ELR (cell line): Measurements from ENCODE around the gene USP30.

Experiments
- DNase-seq: peaks from one replicate; pipeline ENCODE4 v3.0.0-alpha.2; 2015; ENCODE audit warnings: low read depth

USP30 gene

DNA sequence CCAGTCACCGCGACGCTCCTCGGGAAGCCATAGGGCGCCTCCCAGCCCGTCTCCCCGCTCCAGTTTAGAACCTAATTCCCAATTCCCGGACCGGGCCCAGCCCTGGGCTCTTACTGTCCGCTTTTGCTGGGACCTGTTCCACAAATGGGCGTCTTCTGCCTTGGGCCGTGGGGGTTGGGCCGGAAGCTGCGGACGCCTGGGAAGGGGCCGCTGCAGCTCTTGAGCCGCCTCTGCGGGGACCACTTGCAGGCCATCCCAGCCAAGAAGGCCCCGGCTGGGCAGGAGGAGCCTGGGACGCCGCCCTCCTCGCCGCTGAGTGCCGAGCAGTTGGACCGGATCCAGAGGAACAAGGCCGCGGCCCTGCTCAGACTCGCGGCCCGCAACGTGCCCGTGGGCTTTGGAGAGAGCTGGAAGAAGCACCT, 45.8 kb downstream of the USP30 start:
- DNase-seq: peak; percentile 63

DNA sequence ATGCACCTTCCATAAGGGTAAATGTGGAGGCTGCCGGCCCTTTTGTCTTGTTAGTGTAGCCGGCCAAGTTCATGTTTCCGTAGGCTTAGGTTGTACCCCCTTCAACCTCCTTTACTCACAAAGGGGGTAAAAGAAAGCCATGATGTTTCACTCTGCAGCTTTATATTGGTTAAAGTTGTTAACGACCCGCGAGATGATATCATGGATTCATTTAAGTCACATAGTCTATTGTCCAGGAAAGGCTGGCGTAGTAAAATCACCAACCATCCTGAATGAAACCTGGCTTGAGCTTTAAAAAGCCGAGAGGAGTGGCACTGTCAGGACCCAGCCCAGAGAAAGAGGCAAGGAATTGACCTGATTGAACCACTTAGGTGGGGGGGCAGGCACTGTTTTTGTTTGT, 46.3 kb downstream of the USP30 start:
- DNase-seq: no peak

DNA sequence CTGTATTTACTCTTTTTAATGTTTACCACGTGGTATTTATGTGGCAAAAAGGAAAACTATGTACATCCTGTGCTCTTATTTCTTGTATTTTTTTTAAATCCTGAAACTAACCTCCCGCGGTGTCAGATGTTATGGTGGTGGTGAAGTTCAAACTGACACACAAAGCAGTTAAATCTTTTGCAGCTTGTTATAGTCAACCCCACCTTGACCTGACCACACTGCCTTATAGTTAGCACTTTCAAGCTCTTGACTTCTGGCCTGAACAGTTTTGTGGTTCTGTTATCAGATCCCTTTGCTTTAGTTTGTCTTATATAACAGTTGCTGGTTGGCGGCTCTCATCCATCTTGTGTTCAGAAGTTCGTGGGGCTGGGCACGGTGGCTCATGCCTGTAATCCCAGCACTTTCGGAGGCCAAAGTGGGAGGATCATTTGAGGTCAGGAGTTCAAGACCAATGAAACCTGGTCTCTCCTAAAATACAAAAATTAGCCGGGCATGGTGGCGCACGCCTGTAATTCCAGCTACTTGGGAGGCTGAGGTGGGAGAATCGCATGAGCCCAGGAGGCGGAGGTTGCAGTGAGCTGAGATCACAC, 47.1 kb downstream of the USP30 start:
- DNase-seq: no peak

DNA sequence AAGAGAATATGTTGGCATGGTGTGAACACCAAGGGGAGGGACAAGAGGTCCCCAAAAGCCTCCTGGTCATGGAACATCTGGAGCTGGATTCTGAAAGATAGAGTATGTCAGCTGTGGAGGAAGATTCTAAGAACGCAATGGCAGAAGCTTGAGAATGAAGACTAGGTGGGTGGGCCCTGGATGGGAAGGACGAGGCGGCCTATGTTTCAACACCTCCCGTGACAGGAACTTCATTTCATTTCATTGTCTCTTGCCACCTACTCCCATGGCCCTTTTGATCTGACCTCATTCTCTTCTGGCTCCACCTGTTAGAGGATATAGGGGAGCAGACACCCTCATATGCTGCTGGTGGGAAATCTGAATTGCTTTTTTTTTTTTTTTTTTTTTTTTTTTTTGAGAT, 48.4 kb downstream of the USP30 start:
- DNase-seq: no peak

DNA sequence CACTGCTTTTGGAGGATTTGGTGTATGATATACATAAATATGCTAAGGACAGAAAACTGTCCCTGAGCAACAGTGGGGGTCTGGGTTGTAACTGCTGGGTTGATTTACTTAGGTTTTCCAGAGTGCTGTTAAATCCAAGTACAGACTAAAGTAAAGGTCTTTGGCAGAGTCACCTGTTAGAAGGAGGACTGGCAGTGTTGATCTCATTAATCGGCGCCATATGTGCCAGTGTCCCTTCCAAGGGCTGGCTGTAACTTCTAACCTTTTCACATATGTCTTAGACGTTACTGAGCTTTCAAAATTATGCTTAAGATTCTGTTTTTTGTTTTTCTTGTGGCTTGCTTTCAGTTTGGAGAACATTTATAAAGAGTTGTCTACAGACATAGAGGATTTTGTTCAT, 50.1 kb downstream of the USP30 start:
- no peak for DNase-seq

GRCh38 chr12:109105176-109105575, 52.8 kb downstream of the USP30 start:
- DNase-seq: no peak

- DNase-seq: no peak
These were observed 57.5 kb downstream of the USP30 start for GRCh38 chr12:109109746-109110350.

- peak; percentile 88 for DNase-seq
These were observed 58.7 kb downstream of the USP30 start for GRCh38 chr12:109110988-109111495.

- DNase-seq: no peak
These were observed 60.5 kb downstream of the USP30 start for GRCh38 chr12:109112720-109113465.

- DNase-seq: no peak
These were observed 61.4 kb downstream of the USP30 start for GRCh38 chr12:109113661-109114321.

- no peak for DNase-seq
These were observed 62.3 kb downstream of the USP30 start for GRCh38 chr12:109114644-109115043.

DNA sequence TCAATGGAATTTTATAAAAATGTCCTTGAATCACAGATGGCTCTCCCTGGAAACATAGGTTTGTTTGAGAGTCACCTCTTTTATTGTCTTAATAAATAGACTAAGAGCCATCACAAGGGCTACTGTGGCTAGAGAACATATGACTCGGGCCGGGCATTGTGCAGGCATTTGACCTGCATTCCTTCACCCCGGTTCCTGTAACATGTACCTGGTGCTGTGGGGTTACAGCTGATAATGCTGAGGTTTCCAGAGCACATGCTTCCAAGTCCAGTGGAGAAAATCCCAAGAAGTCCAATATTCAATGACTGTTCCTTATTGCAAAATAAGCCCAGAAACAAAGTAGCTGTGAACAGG, 63.0 kb downstream of the USP30 start:
- DNase-seq: no peak

DNA sequence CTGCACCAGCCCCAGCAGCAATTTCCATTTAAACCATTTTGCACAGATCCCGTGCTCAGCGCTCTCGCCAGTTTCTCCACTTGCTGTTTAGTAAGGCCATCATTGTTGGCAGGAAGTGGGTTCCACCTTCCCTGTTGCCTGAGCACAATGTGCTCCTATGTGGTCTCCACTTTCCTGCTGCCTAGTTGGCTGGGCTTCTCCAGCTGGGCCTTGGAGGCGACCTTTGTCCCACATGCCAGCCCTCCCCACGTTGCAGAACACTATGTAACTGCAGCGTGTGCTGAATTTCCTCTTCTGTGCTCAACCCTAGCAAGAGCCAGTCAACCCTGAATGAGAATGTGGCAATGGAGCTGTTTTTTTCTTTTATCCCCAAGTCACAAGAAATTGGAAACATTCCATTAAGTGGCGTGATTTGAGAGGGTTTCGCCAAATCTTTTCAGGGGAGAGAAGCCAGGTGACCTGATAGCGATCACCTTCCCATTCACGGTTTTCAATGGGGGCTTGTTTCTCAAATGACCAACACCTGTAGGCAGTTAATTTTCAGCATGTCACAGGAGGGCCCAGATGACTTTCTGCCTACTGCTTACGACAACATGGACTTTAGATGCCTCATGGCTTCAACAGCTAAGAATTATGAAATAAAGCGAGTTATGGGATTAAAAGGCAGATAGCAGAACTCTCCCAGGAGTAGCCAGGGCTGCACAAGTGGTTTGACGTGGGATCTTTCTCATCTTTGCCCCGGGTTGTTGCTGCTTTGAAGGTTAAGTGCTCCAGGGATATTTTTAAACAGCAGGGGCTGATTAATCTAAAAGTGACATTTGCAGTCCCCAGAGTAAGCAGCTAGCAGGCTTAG, 63.6 kb downstream of the USP30 start, which contains the start of gene ACACB:
ACACB (plus strand) TSS at position 830 of the 853 bp plus-strand sequence. CDS start 22,819 bp downstream, outside the sequence.
- no peak for DNase-seq

- DNase-seq: no peak
These were observed 64.2 kb downstream of the USP30 start for GRCh38 chr12:109116611-109116949.

DNA sequence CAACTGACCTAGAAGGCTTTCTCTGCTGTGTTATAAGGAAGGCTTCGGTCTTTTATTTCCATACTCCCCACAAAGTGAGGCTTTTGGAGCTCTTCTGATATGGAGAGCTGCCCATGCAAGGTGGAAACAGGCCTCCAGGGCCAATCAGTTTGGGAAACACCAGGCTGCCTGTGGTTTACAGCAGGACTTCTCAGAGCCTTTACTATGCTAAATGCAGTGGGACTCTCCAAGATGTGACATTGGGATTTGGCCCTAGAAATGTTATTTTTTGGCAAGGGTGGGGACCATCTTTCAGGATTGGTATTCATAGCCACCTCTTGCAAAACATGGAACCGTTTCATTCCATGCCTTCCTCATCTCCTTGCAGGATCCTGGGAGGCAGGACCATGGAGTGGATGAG, 67.7 kb downstream of the USP30 start:
- DNase-seq: no peak

DNA sequence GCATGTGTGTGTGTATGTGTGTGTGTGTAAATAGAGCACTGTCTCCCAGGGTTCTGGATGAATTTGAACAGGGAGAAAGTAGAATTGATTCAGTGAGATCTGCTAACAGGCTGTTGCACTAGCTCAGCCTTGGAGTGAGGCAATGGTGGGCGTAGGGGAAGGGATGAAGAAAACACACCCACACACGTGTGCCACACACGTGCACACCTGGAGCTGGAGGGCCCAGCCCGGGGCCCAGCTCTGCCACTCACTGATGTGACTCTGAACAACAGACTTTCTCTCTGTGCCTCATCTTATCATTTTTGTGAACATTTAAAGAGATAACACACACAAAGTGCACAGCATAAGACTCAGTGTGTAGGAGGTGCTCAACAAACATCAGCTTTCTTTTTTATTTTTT, 68.2 kb downstream of the USP30 start:
- no peak for DNase-seq

GRCh38 chr12:109121346-109121880, 69.0 kb downstream of the USP30 start:
- DNase-seq: no peak

- DNase-seq: no peak
These were observed 72.7 kb downstream of the USP30 start for GRCh38 chr12:109124878-109125648.

GRCh38 chr12:109125791-109126190, 73.4 kb downstream of the USP30 start:
- DNase-seq: no peak

- no peak for DNase-seq
These were observed 74.4 kb downstream of the USP30 start for GRCh38 chr12:109126784-109127183.
